Trophoblast cell (in vitro differentiated cells and primary cell): ENCODE results near the gene DOCK2.

Experiments
- DNase-seq, 2 donors: peaks; one replicate each; pipeline ENCODE4 v3.0.0-alpha.2; 2016
- H2AFZ ChIP-seq: 2 replicates; pipeline ENCODE4 v1.6.1; 2013; ENCODE audit warnings: low read length, moderate library complexity, mild to moderate bottlenecking; ENCODE audit not compliant: insufficient read depth, poor library complexity
- H2AK5ac ChIP-seq: 2 replicates; pipeline ENCODE4 v1.6.1; 2013; ENCODE audit warnings: mild to moderate bottlenecking, low read length
- H2BK120ac ChIP-seq: 2 replicates; pipeline ENCODE4 v1.6.1; 2013; ENCODE audit warnings: low read length, mild to moderate bottlenecking, moderate library complexity; ENCODE audit not compliant: insufficient read depth, poor library complexity
- H2BK12ac ChIP-seq: 2 replicates; pipeline ENCODE4 v1.6.1; 2013; ENCODE audit warnings: mild to moderate bottlenecking, low read length, moderate library complexity
- H2BK5ac ChIP-seq: 2 replicates; pipeline ENCODE4 v1.6.1; 2013; ENCODE audit warnings: low read length, low read depth, moderate library complexity, mild to moderate bottlenecking; ENCODE audit not compliant: poor library complexity
- H3K14ac ChIP-seq: 2 replicates; pipeline ENCODE4 v1.6.1; 2013; ENCODE audit warnings: mild to moderate bottlenecking, low read length
- H3K18ac ChIP-seq: 2 replicates; pipeline ENCODE4 v1.6.1; 2013; ENCODE audit warnings: mild to moderate bottlenecking, low read length
- H3K23ac ChIP-seq: 2 replicates; pipeline ENCODE4 v1.6.1; 2013; ENCODE audit warnings: low read length
- H3K27ac ChIP-seq: 2 replicates; pipeline ENCODE4 v1.5.1; 2013; ENCODE audit warnings: low read depth, mild to moderate bottlenecking, inconsistent platforms, low read length, moderate library complexity
- H3K27me3 ChIP-seq: 2 replicates; pipeline ENCODE4 v1.6.1; 2013; ENCODE audit warnings: inconsistent platforms, mild to moderate bottlenecking, low read length, moderate library complexity; ENCODE audit not compliant: insufficient read depth
- H3K36me3 ChIP-seq, 2 experiments: 1 replicate in 1 of 2; 2 replicates in 1 of 2; pipeline ENCODE4 v1.6.1; 2013; ENCODE audit warnings: low read length in 2 of 2, mild to moderate bottlenecking in 2 of 2, moderate library complexity in 1 of 2; ENCODE audit not compliant: insufficient read depth in 2 of 2, control insufficient read depth in 1 of 2
- H3K4ac ChIP-seq: 2 replicates; pipeline ENCODE4 v1.6.1; 2013; ENCODE audit warnings: low read depth, mild to moderate bottlenecking, low read length, moderate library complexity
- H3K4me1 ChIP-seq, 2 experiments: 1 replicate in 1 of 2; 2 replicates in 1 of 2; pipeline ENCODE4 v1.6.1; 2013; ENCODE audit warnings: low read length in 2 of 2, mild to moderate bottlenecking in 2 of 2, moderate library complexity in 1 of 2; ENCODE audit not compliant: insufficient read depth in 2 of 2, control insufficient read depth in 1 of 2
- H3K4me2 ChIP-seq: 2 replicates; pipeline ENCODE4 v1.6.1; 2013; ENCODE audit warnings: inconsistent platforms, mild to moderate bottlenecking, low read length, moderate library complexity
- H3K4me3 ChIP-seq: 2 replicates; pipeline ENCODE4 v1.5.1; 2013; ENCODE audit warnings: mild to moderate bottlenecking, low read depth, low read length, inconsistent platforms
- H3K79me1 ChIP-seq: one replicate; pipeline ENCODE4 v1.6.1; 2013; ENCODE audit warnings: low read length
- H3K79me2 ChIP-seq: 2 replicates; pipeline ENCODE4 v1.6.1; 2013; ENCODE audit warnings: low read length, mild to moderate bottlenecking; ENCODE audit not compliant: control insufficient read depth, insufficient read depth, poor library complexity
- H3K9ac ChIP-seq: 2 replicates; pipeline ENCODE4 v1.6.1; 2013; ENCODE audit warnings: mild to moderate bottlenecking, low read length
- H3K9me3 ChIP-seq: 2 replicates; pipeline ENCODE4 v1.6.1; 2013; ENCODE audit warnings: low read depth, mild to moderate bottlenecking, control low read depth, inconsistent platforms, low read length; ENCODE audit not compliant: insufficient read depth
- H4K12ac ChIP-seq: 2 replicates; pipeline ENCODE4 v1.6.1; 2013; ENCODE audit warnings: low read depth, mild to moderate bottlenecking, low read length, moderate library complexity
- H4K8ac ChIP-seq: 2 replicates; pipeline ENCODE4 v1.6.1; 2013; ENCODE audit warnings: low read depth, mild to moderate bottlenecking, low read length, moderate library complexity
- H4K91ac ChIP-seq: one replicate; pipeline ENCODE4 v1.6.1; 2013; ENCODE audit warnings: low read depth, mild to moderate bottlenecking, low read length, moderate library complexity
- WGBS: extraction: QIAGEN DNeasy Blood & Tissue Kit; methylation state at CpG from one replicate; pipeline ENCODE4 v1.1.7; 2013; ENCODE audit warnings: missing lambda C conversion rate; ENCODE audit not compliant: insufficient read length, insufficient coverage; ENCODE audit errors: extremely low coverage; 5-methylcytosine and 5-hydroxymethylcytosine counted together

DOCK2 gene

GRCh38 chr5:170046241-170046640 lies 409.2 kb downstream of the DOCK2 start:
- H4K12ac ChIP-seq, result no peak overlapping the region
- H3K4me2 ChIP-seq, result no peak overlapping the region
- H2BK120ac ChIP-seq, result no peak overlapping the region
- no peak overlapping the region for H2AK5ac ChIP-seq
- no peaks in the 10 kb centered on the region for H3K79me1 ChIP-seq
- H2BK12ac ChIP-seq, result no peak overlapping the region
- H3K79me2 ChIP-seq, result no peaks in the 10 kb centered on the region
- no peaks in the 10 kb centered on the region for H3K4me1 ChIP-seq
- H3K9me3 ChIP-seq, result peaks cover 2% of the 10 kb centered on the region
- no peaks in the 10 kb centered on the region for H3K36me3 ChIP-seq
- H2BK5ac ChIP-seq, result no peak overlapping the region
- H3K4ac ChIP-seq, result no peak overlapping the region
- no CpG with 5 or more reads among the region's 3 CpGs for WGBS
- H4K91ac ChIP-seq, result no peak overlapping the region
- no peaks in the 10 kb centered on the region for H3K27me3 ChIP-seq
- no peak for DNase-seq
- H4K8ac ChIP-seq, result no peak overlapping the region
- H3K14ac ChIP-seq, result no peak overlapping the region
- H3K9ac ChIP-seq, result no peak overlapping the region
- no peak overlapping the region for H3K4me3 ChIP-seq
- no peak overlapping the region for H3K18ac ChIP-seq
- H3K27ac ChIP-seq, result no peak overlapping the region
- H3K23ac ChIP-seq, result no peak overlapping the region
- H2AFZ ChIP-seq, result no peak overlapping the region

GRCh38 chr5:170049713-170050112 lies 412.6 kb downstream of the DOCK2 start:
- Histone ChIP-seq H3K9ac (no peak overlapping the region), H3K14ac (no peak overlapping the region), H2AK5ac (no peak overlapping the region), H2BK12ac (no peak overlapping the region), H3K27me3 (no peaks in the 10 kb centered on the region), H3K4me2 (no peak overlapping the region), H3K18ac (no peak overlapping the region), H4K91ac (no peak overlapping the region), H2AFZ (no peak overlapping the region), H3K23ac (no peak overlapping the region), H3K36me3 (no peaks in the 10 kb centered on the region), H4K8ac (no peak overlapping the region), H4K12ac (no peak overlapping the region), H3K79me1 (no peaks in the 10 kb centered on the region), H3K9me3 (peaks cover 2% of the 10 kb centered on the region), H3K4me1 (no peaks in the 10 kb centered on the region), H3K4me3 (no peak overlapping the region), H3K27ac (no peak overlapping the region), H2BK5ac (no peak overlapping the region), H2BK120ac (no peak overlapping the region), H3K79me2 (no peaks in the 10 kb centered on the region), H3K4ac (no peak overlapping the region)
- WGBS, result no CpG with 5 or more reads among the region's 3 CpGs
- DNase-seq, result no peak

- Histone ChIP-seq H2BK12ac (no peak overlapping the region), H4K8ac (no peak overlapping the region), H3K14ac (no peak overlapping the region), H3K9ac (no peak overlapping the region), H3K79me2 (no peaks in the 10 kb centered on the region), H3K27me3 (no peaks in the 10 kb centered on the region), H3K27ac (no peak overlapping the region), H2AK5ac (no peak overlapping the region), H3K4ac (no peak overlapping the region), H3K23ac (no peak overlapping the region), H2BK5ac (no peak overlapping the region), H4K91ac (no peak overlapping the region), H3K79me1 (no peaks in the 10 kb centered on the region), H3K9me3 (peaks cover 2% of the 10 kb centered on the region), H3K36me3 (no peaks in the 10 kb centered on the region), H3K4me1 (peaks cover 4 to 5% of the 10 kb centered on the region in 2 experiments), H2BK120ac (no peak overlapping the region), H3K4me2 (no peak overlapping the region), H2AFZ (no peak overlapping the region), H4K12ac (no peak overlapping the region), H3K18ac (no peak overlapping the region), H3K4me3 (no peak overlapping the region)
- DNase-seq, result no peak
- no CpG with 5 or more reads among the region's 1 CpG for WGBS
Observed at GRCh38 chr5:170053896-170054295, 416.8 kb downstream of the DOCK2 start.

- Histone ChIP-seq H3K4me3 (no peak overlapping the region), H3K18ac (no peak overlapping the region), H3K23ac (no peak overlapping the region), H3K9ac (no peak overlapping the region), H2BK5ac (no peak overlapping the region), H2AK5ac (no peak overlapping the region), H3K79me2 (no peaks in the 10 kb centered on the region), H3K27me3 (no peaks in the 10 kb centered on the region), H3K4me2 (no peak overlapping the region), H3K79me1 (no peaks in the 10 kb centered on the region), H3K4ac (no peak overlapping the region), H3K4me1 (peaks cover 4 to 5% of the 10 kb centered on the region in 2 experiments), H2BK120ac (no peak overlapping the region), H2AFZ (no peak overlapping the region), H3K27ac (no peak overlapping the region), H4K91ac (no peak overlapping the region), H4K8ac (no peak overlapping the region), H3K36me3 (no peaks in the 10 kb centered on the region), H4K12ac (no peak overlapping the region), H3K14ac (no peak overlapping the region), H3K9me3 (no peaks in the 10 kb centered on the region), H2BK12ac (no peak overlapping the region)
- WGBS, result no CpG with 5 or more reads among the region's 2 CpGs
- DNase-seq, result no peak
Observed at GRCh38 chr5:170055606-170056005, 418.5 kb downstream of the DOCK2 start.
